PC-3 (cell line): ENCODE results near the gene NLRP6.

Source experiments
- EZH2 ChIP-seq: fragments of 300-600 bp; sonication (generic); IDR thresholded peaks from one replicate; pipeline ENCODE4 v1.6.1; 2017; ENCODE audit warnings: antibody characterized with exemption, mild to moderate bottlenecking, low read length; ENCODE audit not compliant: unreplicated experiment
- EZH2phosphoT487 ChIP-seq: fragments of 300-600 bp; sonication (generic); IDR thresholded peaks from 2 replicates; pipeline ENCODE4 v1.6.1; 2018; ENCODE audit warnings: mild to moderate bottlenecking, antibody characterized with exemption, low read length, borderline replicate concordance
- TF ChIP-seq, protein P1 (sequence below): fragments of 300-600 bp; sonication (generic); conservative IDR thresholded peaks from 2 replicates; pipeline ENCODE4 v1.5.1; 2017; ENCODE audit warnings: antibody characterized with exemption, low read depth, mild to moderate bottlenecking, low read length

DNA sequence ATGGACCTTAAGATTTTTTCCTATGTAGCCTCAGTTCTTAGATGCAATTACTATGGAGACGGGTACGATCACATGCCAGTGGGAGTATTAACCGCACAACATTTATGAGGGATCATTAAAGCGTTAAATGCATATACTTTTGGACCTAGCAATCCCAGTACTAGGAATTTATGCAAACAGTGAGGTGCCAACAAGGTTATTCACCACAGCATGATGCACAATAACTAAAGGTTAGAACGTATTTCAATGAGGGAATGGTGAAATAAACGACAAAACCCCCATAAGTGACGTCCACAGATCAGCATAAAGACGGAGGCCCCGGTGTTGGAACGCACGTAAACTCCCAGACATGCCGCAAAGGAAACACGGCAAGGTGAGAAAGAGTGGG is 42.6 kb upstream of the NLRP6 start:
- TF ChIP-seq EZH2 (no peak), EZH2phosphoT487 (no peak)
- TF ChIP-seq, protein P1, sequence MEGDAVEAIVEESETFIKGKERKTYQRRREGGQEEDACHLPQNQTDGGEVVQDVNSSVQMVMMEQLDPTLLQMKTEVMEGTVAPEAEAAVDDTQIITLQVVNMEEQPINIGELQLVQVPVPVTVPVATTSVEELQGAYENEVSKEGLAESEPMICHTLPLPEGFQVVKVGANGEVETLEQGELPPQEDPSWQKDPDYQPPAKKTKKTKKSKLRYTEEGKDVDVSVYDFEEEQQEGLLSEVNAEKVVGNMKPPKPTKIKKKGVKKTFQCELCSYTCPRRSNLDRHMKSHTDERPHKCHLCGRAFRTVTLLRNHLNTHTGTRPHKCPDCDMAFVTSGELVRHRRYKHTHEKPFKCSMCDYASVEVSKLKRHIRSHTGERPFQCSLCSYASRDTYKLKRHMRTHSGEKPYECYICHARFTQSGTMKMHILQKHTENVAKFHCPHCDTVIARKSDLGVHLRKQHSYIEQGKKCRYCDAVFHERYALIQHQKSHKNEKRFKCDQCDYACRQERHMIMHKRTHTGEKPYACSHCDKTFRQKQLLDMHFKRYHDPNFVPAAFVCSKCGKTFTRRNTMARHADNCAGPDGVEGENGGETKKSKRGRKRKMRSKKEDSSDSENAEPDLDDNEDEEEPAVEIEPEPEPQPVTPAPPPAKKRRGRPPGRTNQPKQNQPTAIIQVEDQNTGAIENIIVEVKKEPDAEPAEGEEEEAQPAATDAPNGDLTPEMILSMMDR = no peak
